GM21423 (cell line): ENCODE results near the gene CA9.

Experiments
- ATAC-seq: cut with Tn5 transposase; IDR thresholded peaks from one replicate; pipeline ENCODE4 v1.9.1; 2021; ENCODE audit warnings: mild to moderate bottlenecking, moderate library complexity; ENCODE audit not compliant: unreplicated experiment

Gene CA9

GRCh38 chr9:35690614-35691333, 17.0 kb downstream of the CA9 start:
- ATAC-seq, result no peak

GRCh38 chr9:35691334-35691650, 17.6 kb downstream of the CA9 start:
- no peak for ATAC-seq

DNA sequence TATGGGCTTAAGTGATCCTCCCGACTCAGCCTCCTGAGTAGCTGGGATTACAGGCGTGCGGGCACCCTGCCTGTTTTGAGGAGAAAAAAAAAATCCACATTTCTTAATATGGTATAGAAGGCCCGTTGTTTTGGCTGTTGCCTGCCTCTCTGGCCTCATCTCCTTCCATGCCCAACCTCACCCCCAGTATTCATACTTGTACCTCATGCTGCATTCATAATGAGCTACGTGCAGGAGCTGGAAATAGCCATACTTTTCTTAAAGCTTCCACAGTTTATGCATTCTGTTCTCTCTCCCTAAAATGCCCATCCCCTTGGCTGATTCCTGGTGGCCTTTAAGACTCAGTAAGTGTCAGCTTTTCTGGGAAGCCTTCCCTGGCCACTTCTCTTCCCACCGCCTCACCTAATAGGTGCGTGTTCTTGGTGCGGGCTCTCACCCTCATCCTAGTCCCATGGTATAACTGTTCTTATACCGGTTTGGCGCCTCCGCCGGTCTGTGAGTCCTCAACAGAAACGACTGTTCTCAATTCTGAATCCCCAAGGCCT, 18.1 kb downstream of the CA9 start:
- no peak for ATAC-seq

DNA sequence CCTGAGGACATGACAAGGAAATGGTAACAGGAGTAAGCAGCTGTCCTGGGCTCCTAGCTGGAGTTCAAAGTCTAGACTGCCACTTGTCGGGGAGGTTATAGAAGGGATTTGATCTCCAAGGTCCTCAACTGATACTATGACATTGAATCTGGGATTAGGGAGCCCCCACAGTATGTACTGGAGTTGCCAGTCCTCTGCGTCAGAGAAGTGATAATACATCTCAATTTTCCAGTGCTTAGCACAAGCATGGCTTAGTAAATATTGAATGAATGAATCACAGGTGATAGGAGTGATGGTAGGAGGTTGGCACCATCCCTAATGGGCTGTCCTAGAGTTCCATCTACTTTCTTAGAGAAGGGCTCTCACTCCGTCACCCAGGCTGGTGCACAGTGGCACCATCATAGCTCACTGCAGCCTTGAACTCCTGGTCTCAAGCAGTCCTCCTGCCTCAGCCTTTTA, 22.2 kb downstream of the CA9 start:
- no peak for ATAC-seq

GRCh38 chr9:35696520-35697215, 22.9 kb downstream of the CA9 start:
- ATAC-seq, result peak; percentile 77

- no peak for ATAC-seq
Measured at GRCh38 chr9:35697486-35697885, 23.8 kb downstream of the CA9 start.

GRCh38 chr9:35698231-35698630, 24.5 kb downstream of the CA9 start:
- ATAC-seq, result no peak

DNA sequence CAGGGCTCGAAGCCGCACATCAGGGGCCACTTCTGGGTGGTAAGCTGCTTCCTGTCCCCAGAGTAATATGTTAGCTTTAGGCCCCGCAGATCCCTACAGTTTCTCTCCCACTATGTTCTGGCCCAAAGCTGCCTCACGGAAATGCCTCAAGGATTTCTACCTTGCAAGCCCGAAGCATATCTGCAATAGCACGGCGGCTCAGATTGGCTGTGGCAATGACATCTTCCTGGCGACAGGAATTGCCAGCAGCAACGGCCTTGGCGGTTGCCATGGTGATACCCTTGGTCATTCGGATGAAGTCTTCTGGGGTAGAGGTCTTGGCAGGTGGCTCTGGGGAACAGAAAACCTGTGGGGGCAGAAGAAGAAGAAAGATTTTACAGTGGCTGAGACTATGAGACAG, 26.3 kb downstream of the CA9 start:
- no peak for ATAC-seq

DNA sequence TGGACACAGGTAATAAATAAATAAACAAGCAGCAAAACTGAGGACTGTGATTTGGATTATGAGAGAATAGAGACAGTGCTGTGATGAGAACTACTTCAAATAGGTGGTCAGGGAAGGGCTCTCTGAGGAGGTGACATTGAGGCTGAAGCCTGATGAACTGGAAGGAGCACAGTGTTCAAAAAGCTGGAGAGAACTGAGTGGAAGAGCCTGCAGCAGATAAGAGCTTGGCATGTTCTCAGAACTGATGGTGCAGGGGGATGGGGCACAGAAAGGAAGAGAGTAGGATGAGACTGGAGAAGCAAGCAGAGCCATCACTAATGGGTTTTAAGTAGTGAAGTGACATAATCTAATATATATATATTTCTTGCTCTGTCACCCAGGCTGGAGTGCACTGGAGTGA, 27.2 kb downstream of the CA9 start:
- ATAC-seq, result no peak

DNA sequence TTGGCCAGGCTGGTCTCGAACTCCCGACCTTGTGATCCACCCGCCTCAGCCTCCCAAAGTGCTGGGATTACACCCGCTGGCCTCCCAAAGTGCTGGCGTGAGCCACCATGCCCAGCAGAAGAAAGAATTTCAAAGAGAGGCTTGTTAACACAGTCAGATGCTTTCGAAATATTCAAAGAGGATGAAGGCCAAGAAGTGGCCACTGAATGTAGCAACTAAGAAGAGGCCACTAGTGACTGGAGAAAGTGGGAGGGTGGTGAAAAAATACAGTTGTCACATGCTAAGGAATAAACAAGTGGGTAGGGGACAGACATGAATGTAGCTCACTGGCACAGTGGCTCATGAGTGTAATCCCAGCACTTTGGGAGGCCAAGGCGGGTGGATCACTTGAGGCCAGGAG, 29.0 kb downstream of the CA9 start:
- ATAC-seq, result no peak

GRCh38 chr9:35703906-35704672, 30.4 kb downstream of the CA9 start:
- no peak for ATAC-seq

DNA sequence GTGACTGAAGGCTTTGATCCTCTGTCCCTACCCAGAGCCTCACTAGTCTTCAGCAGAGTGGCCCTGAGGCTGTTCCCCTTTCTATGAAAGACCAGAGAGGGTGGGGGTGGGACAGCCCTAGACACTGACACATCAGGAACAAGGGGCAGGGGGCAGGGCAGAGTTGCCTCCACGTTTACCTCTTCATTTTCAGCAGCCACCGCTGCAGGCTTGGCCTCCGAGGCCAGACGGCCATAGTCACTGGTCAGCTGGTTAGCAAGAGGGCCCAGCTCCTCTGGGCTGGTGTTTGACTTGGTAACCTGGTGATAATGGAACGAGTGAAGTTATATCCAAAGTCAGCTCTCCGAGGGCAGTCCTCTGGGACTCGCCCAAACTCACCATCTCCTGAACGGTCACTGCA, 31.6 kb downstream of the CA9 start:
- ATAC-seq, result no peak

DNA sequence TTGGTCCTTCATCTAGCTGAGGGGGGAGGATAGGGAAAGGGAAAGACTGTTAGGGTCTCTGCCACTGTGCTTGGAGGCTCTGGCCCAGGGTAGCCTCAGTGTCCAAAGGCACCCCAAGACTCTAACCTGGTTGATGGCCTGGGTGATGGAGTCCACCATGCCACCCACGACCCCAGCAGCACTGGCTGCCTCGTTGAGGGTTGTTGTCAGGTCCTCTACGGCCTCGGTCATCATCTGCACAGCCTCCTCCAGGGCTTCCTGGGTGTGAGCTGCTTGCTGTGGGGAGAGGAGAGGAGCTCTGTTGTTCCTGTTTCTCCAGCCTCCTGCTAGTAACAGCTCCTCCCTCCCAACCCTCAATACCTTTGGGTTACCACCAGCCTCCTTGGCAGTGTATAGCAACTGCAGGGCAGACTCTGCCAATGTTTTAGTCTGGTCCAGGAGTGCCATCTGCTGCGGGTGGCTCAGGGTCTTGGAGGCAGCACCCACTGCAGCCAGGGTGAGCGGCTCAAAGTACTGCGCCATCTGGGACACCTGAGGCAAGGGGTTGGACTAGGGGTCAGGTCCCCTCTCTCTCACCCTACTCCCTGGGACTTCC, 32.2 kb downstream of the CA9 start:
- no peak for ATAC-seq

DNA sequence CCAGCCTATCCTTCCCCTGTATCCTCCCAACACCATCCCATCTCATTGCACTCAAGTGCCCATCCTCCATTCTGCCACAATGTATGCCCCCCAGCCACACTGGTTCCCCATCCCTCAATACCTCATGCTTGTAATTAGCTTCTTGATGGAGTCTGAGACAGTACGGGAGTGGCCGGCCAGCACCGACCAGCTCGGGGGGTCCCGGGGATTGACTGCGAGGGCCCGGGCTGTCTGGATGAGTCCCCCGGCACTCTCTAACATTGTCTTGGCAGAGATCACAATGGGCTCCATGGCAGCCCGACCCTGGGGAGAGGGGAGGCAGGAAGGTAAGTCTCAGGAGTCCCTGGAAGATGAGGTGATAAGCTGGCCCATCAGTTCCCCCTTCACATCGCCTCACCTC, 33.2 kb downstream of the CA9 start:
- ATAC-seq, result no peak

GRCh38 chr9:35708146-35708545, 34.4 kb downstream of the CA9 start:
- no peak for ATAC-seq

DNA sequence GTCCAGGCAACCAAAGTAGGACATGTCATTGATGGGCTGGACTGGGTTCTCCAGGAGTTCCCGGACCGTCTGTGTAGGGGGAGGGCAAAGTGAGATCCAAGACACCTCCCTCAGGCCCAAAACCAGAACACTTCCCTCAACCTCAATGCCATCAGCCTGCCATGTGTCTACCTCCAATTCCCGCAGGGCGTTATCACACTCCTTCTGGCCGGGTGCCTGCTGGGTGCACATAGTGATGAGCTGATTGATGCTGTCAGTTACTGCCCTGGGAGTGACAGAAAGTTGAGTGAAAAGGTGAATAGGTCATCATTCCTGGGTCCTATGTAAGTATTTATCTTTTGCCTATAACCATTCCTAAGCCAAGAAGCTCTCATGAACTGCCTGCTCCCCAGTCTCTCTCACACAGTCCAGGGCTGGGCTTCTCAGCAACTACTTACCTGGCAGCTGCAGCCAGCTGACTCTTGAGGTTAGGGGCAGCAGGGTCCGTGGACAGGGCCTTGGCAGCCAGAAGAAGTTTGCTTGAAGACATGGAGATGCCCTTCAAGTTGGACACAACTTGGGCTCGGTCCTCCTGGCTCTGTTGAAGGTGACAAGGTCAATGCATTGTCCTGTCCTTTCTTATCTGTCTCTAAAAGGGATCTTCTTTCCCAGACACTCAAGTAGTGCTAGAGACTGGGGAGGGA, 37.2 kb downstream of the CA9 start:
- no peak for ATAC-seq

GRCh38 chr9:35711501-35712428, 38.0 kb downstream of the CA9 start:
- no peak for ATAC-seq

GRCh38 chr9:35712762-35713400, 39.2 kb downstream of the CA9 start:
- no peak for ATAC-seq

- no peak for ATAC-seq
Measured at GRCh38 chr9:35713578-35713977, 39.9 kb downstream of the CA9 start.
